HL-60 (cell line): ENCODE data around the gene PLSCR4.

ENCODE experiments used
- POLR2AphosphoS5 ChIP-seq: IDR thresholded peaks from 2 replicates; pipeline ENCODE4 v1.6.1; 2012; ENCODE audit warnings: low read depth
- TF ChIP-seq, protein P1 (sequence below): IDR thresholded peaks from one replicate; pipeline ENCODE4 v1.5.1; 2011; ENCODE audit warnings: low read length, control low read depth, inconsistent platforms; ENCODE audit not compliant: insufficient read depth

DNA sequence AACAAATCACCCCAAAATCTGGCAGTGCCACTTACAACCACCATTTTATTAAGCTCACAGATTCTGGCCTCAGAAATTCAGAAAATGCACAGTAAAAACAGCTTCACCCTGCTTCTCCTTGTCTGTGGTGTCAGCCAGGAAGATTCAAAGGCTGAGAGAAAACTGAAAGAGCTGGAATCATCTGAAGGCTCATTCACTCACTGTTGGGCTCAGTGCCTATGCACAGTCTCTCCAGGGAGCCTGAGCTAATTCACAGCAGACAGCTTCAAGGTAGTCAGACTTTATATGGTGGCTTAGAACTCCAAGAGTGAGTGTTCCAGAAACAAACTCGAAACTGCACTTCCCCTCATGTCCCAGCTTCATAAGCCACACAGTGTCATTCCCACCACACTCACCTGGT, 73.4 kb downstream of the PLSCR4 start:
- TF ChIP-seq, protein P1, sequence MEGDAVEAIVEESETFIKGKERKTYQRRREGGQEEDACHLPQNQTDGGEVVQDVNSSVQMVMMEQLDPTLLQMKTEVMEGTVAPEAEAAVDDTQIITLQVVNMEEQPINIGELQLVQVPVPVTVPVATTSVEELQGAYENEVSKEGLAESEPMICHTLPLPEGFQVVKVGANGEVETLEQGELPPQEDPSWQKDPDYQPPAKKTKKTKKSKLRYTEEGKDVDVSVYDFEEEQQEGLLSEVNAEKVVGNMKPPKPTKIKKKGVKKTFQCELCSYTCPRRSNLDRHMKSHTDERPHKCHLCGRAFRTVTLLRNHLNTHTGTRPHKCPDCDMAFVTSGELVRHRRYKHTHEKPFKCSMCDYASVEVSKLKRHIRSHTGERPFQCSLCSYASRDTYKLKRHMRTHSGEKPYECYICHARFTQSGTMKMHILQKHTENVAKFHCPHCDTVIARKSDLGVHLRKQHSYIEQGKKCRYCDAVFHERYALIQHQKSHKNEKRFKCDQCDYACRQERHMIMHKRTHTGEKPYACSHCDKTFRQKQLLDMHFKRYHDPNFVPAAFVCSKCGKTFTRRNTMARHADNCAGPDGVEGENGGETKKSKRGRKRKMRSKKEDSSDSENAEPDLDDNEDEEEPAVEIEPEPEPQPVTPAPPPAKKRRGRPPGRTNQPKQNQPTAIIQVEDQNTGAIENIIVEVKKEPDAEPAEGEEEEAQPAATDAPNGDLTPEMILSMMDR, result no peak
- no peak for TF ChIP-seq POLR2AphosphoS5
